GM18507 (cell line): ENCODE results near the gene ACBD7.

ENCODE experiments used
- DNase-seq: peaks from one replicate; pipeline ENCODE4 v3.0.0; 2011; ENCODE audit warnings: low read depth; ENCODE audit not compliant: insufficient read length; ENCODE audit errors: extremely low spot score
- FAIRE-seq: peaks from 2 replicates; lab custom pipeline; 2011; peaks lifted over from hg19 to GRCh38; lab: Jason Lieb, UNC

The ACBD7 gene

DNA sequence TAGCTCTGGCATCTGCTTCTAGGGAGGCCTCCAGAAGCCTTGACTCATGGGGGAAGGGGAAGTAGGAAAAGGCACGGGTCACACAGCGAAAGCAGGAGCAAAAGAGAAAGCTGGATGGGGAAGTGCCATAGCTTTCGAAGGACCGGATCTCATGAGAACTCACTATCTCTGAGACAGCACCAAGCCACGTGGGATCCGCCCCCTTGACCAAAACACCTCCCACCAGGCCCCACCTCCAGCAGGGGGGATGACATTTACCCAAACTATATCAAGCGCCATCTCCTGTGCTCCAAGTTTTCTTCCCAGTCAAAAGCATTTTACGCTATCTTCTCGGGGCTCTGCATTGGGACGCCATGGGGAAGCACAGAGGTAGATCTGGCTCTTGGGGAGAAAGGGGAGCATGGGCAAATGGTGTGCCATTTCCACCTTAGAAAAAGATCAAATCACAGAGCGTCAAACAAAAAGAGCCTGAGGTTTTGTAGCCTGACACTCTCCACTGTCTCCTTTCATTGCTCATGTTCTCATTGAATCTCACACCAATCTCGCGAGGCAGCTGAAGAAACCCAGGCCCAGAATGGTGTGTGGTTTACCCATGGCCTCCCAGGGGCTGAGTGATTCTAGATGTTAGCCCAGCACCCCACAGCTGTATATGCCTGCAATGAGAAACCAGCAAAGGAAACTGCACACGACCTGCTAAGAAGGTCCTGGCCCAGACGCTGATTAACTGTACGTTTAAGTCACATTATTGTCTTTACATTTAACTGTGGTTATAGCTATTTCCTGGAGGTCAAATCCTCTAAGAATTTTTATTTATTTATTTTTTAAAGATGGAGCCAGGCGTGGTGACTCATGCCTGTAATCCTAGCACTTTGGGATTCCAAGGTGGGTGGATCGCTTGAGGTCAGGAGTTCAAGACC lies 52.9 kb downstream of the ACBD7 start:
- FAIRE-seq = no peak

DNA sequence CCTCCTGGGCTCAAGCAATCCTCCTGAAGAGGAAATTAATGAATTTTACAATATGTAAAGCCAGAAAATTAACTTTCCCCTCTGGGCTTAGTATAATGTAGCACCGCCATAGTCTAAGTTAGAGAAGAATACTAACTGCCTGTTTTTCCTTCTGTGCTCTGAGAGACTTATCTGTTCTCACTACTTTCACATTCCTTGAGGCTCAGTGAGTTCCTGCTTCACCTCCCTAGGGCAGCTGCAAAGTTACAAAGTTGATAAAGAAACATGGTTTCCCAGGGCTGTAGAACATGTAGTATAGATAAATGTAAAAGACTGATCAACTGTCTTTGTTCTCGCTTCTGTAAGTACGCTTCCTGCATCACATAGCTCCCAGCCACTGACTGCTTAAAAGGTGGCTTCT lies 60.8 kb downstream of the ACBD7 start:
- no peak for FAIRE-seq

More for the DNA sequence above, 52.9 kb downstream of the ACBD7 start:
- DNase-seq = no peak

More for the DNA sequence above, 60.8 kb downstream of the ACBD7 start:
- DNase-seq = no peak
